ENCODE data around the gene SURF1.

Gene SURF1

DNA sequence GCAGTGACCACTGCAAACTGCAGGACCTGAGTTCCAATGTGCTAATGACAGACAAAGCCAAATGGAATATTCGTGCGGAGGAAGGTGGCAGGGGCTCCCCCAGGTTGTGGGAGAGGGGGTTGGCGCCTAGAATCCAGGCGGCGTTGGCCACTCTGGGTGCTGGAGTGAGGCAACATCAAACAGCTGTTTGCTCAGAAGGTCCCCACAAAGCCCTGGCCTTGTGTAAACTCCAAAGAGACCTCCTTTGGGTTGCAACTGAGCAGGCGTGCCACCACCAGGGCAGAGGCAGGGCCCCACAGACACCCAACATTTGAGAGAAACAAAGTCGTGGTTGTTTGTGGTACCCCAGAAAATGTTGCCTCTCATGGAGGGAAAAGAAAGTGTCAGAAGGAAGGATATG is 34.4 kb upstream of the SURF1 start:
- TF ChIP-seq, protein P1, sequence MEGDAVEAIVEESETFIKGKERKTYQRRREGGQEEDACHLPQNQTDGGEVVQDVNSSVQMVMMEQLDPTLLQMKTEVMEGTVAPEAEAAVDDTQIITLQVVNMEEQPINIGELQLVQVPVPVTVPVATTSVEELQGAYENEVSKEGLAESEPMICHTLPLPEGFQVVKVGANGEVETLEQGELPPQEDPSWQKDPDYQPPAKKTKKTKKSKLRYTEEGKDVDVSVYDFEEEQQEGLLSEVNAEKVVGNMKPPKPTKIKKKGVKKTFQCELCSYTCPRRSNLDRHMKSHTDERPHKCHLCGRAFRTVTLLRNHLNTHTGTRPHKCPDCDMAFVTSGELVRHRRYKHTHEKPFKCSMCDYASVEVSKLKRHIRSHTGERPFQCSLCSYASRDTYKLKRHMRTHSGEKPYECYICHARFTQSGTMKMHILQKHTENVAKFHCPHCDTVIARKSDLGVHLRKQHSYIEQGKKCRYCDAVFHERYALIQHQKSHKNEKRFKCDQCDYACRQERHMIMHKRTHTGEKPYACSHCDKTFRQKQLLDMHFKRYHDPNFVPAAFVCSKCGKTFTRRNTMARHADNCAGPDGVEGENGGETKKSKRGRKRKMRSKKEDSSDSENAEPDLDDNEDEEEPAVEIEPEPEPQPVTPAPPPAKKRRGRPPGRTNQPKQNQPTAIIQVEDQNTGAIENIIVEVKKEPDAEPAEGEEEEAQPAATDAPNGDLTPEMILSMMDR (IDR thresholded peaks at IDR 0.05; ENCODE audit: extremely low read depth, missing control alignments), result no peak
- no peak for DNase-seq (ENCODE audit: low spot score)

DNA sequence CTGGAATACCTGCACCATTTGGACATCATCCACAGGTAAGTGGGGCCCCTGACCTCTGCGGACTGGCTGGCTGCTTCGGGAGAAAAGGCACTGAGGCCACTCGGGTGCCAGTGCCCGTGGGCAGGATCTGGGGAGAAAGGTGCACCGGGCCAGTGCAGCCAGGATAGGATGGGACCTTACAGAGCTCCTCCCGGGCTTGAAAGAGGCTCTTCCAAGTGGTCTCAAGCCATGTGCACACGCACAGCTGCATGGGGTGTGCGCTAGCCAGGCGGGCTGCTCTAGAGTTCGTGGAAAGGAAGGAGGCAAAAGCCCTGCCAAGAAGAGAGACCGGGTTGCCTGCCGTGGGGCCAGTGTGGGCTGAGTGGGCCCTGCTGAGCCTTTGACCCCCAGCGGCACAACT is 33.3 kb upstream of the SURF1 start:
- TF ChIP-seq, protein P1 (IDR thresholded peaks at IDR 0.05; ENCODE audit: extremely low read depth, missing control alignments), result no peak
- no peak for DNase-seq (ENCODE audit: low spot score)

DNA sequence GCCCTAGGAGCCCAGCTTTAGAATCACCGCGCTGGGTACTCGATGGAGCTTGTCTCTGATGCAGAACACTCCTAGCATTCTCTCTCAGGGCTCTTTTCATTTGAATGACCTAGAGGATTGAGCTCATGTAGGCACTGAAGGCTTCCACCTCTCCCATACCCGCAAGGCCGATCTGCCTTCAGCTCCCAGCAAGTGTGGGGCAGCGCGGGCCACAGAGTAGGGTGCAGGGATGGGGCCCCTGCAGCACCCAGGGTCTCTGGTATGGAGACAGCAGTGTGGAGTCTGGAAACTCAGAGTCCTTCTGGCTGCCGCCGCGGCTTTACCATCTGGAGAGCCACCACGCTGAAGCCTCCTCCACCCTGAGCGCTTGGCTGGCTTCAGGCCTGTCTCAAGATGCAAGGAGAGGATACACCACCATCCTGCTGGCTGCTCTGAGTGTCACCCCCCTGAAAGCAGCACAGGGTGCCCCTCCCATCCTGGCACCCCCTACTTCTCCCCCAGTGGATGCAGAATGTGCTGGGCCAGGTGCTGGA is 32.8 kb upstream of the SURF1 start:
- TF ChIP-seq, protein P1 (IDR thresholded peaks at IDR 0.05; ENCODE audit: extremely low read depth, missing control alignments), result no peak
- DNase-seq (ENCODE audit: low spot score), result no peak

DNA sequence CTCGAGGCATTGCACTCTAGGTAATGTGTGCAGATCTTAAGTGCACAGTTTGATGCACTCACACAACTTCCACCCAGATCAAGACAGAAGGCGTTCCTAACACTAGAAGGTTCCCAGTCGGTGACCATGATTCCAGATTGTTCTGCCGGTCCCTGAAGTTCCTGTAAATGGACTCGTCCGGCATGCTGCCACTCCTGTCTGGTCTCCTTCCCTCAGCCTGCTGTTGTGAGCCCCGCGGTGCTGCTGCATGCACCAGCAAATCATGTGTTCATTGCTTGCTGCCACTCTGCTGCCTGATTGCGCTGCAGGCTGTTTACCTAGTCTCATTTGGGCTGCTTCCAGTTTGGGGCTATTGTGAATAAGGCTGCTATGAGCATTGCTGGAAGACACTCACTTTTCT is 31.4 kb upstream of the SURF1 start:
- no peak for DNase-seq (ENCODE audit: low spot score)
- TF ChIP-seq, protein P1 (IDR thresholded peaks at IDR 0.05; ENCODE audit: extremely low read depth, missing control alignments), result no peak

GRCh38 chr9:133386338-133386737 is 30.1 kb upstream of the SURF1 start:
- DNase-seq (ENCODE audit: low spot score), result no peak
- TF ChIP-seq, protein P1 (IDR thresholded peaks at IDR 0.05; ENCODE audit: extremely low read depth, missing control alignments), result no peak

DNA sequence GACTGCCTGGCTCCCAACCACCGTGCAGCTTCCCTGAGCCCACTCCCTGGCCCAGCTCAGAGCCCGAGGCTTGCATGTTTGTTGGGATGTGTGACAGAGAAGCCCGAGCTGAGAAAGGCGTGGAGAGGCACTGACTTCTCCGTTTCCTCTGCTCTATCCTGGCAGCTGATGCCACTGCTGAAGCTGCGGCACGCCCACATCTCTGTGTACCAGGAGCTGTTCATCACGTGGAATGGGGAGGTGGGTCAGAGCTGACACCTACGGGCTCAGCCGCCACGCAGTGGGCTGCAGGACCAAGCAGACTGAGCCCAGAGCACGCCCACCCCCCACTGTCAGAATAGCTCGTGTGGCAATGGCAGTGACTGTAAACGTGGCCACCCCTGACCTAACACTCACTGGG is 29.2 kb upstream of the SURF1 start:
- DNase-seq (ENCODE audit: low spot score), result no peak
- TF ChIP-seq, protein P1 (IDR thresholded peaks at IDR 0.05; ENCODE audit: extremely low read depth, missing control alignments), result no peak

DNA sequence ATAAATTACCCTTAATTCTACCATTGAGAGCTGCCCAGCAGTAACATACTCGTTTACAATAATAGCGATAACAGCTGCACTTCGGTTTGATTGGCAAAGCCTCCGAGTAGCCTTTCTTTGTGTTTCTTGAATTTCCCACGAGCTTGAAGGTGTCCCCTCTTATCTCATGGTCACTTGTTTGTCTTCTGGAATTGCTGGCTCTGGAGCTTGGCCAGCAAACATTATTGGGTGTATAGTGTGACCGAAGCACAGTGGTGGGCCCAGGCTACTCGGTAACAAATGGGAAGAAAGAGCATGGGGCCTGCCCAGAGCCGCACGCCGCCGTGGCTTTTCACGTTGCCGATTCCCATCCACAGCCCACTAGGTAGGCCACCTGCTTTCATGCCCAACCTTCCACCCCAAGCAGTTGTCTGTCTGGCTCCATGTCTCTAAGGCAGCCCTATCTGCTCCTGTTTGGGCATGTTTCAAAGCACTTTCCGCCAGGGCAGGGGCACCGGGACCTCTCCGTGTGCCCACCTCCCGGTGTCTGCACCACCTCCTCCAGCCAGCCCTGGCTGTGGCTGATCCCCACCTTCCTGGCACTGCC is 28.5 kb upstream of the SURF1 start:
- no peak for DNase-seq (ENCODE audit: low spot score)
- TF ChIP-seq, protein P1 (IDR thresholded peaks at IDR 0.05; ENCODE audit: extremely low read depth, missing control alignments), result no peak

All from GM20000 (cell line).